K562 (cell line): ENCODE data around the gene AUNIP. TPM values are rescaled to one million over a fixed set of nuclear protein-coding genes. Genes with fewer than 3 reads are reported as not detected.

Source experiments
- BCLAF1 ChIP-seq, 2 experiments: fragments of 450-650 bp in 1 of 2; IDR thresholded peaks; 2 replicates each; pipeline ENCODE4 v1.6.1; 2011 to 2017; ENCODE audit warnings: low read depth in 2 of 2, antibody characterized with exemption in 1 of 2, borderline replicate concordance in 1 of 2, low read length in 1 of 2, mild to moderate bottlenecking in 1 of 2, mixed read lengths in 1 of 2; ENCODE audit not compliant: control insufficient read depth in 1 of 2
- CREBBP ChIP-seq: IDR thresholded peaks from one replicate; pipeline ENCODE4 v1.6.1; 2012; ENCODE audit warnings: low read depth, mild to moderate bottlenecking, control low read depth, inconsistent platforms, low read length
- DEAF1 ChIP-seq: fragments of 450-650 bp; formaldehyde crosslinking; IDR thresholded peaks from 2 replicates; pipeline ENCODE4 v1.4.0; 2020; ENCODE audit warnings: mild to moderate bottlenecking, moderate library complexity
- FOXJ2 ChIP-seq: fragments of 200-800 bp; sonication (Bioruptor generic); IDR thresholded peaks from 2 replicates; pipeline ENCODE4 v1.6.1; 2016; ENCODE audit warnings: missing genetic modification characterization, missing compliant biosample characterization
- FOXP4 ChIP-seq: sonication (generic); formaldehyde crosslinking; IDR thresholded peaks from 2 replicates; pipeline ENCODE4 v1.8.0; 2022; ENCODE audit warnings: mild to moderate bottlenecking, missing genetic modification reagents, borderline replicate concordance
- NFIX ChIP-seq: fragments of 250-450 bp; sonication (Bioruptor Pico); IDR thresholded peaks from 2 replicates; pipeline ENCODE4 v1.4.0; 2020; ENCODE audit warnings: low read depth, mild to moderate bottlenecking, moderate library complexity
- OTX1 ChIP-seq: fragments of 450-650 bp; formaldehyde crosslinking; IDR thresholded peaks from 2 replicates; pipeline ENCODE4 v1.4.0; 2022; ENCODE audit warnings: mild to moderate bottlenecking
- PATZ1 ChIP-seq: fragments of 250-450 bp; sonication (Bioruptor Pico); IDR thresholded peaks from 2 replicates; pipeline ENCODE4 v1.5.0; 2020; ENCODE audit warnings: mild to moderate bottlenecking, borderline replicate concordance
- RBM39 ChIP-seq: fragments of 200-400 bp; formaldehyde crosslinking; optimal IDR thresholded peaks from 2 replicates; pipeline ENCODE3; 2018; ENCODE audit warnings: low read depth, low read length
- SMAD3 ChIP-seq: fragments of 450-650 bp; formaldehyde crosslinking; conservative IDR thresholded peaks from 2 replicates; pipeline ENCODE4 v1.4.0; 2020; ENCODE audit warnings: mild to moderate bottlenecking
- SRSF1 ChIP-seq: fragments of 200-400 bp; formaldehyde crosslinking; IDR thresholded peaks from 2 replicates; pipeline ENCODE4 v1.6.1; 2017; ENCODE audit warnings: mild to moderate bottlenecking, low read depth, low read length, moderate library complexity
- TCFL5 ChIP-seq: fragments of 250-450 bp; sonication (Bioruptor Pico); conservative IDR thresholded peaks from 2 replicates; pipeline ENCODE4 v1.6.1; 2021; ENCODE audit warnings: mild to moderate bottlenecking, moderate library complexity, matching md5 sums
- ZBTB34 ChIP-seq: fragments of 250-450 bp; sonication (Bioruptor Pico); IDR thresholded peaks from 2 replicates; pipeline ENCODE4 v1.8.0; 2021; ENCODE audit warnings: mild to moderate bottlenecking, moderate library complexity
- ZEB2 ChIP-seq: fragments of 450-650 bp; IDR thresholded peaks from 2 replicates; pipeline ENCODE4 v1.6.1; 2016
- ZKSCAN8 ChIP-seq: fragments of 200-800 bp; sonication (Bioruptor generic); IDR thresholded peaks from 2 replicates; pipeline ENCODE4 v1.6.1; 2016; ENCODE audit warnings: missing genetic modification characterization, missing compliant biosample characterization
- ZNF184 ChIP-seq: sonication (generic); formaldehyde crosslinking; IDR thresholded peaks from 2 replicates; pipeline ENCODE4 v1.5.0; 2020; ENCODE audit warnings: missing genetic modification reagents
- polyA plus RNA-seq, 8 experiments: library from polyadenylated mRNA; depleted of rRNA in 4 of 8; stranded (reverse) in 5 of 8; unstranded in 3 of 8; fragments of >200 nt; fragmentation: Nextera tagmentation in 2 of 8; fragmentation: Illumina TruSeq in 1 of 8; extraction: Ambion mirVana in 2 of 8; extraction: Trizol in 1 of 8; gene quantifications; 2 replicates each; pipeline versions ENCODE4 v1.2.1 to v1.2.3, GENCODE V29; 2011 to 2014; ENCODE audit warnings: inconsistent platforms in 1 of 8, missing spikeins in 1 of 8
- total RNA-seq, 7 experiments: library from RNA; depleted of rRNA in 6 of 7; stranded (reverse); fragments of >200 nt in 6 of 7; fragmentation: Illumina TruSeq in 2 of 7; extraction: Trizol in 2 of 7; gene quantifications; 2 replicates each; pipeline versions ENCODE4 v1.2.1 to v1.2.3, GENCODE V29; 2011 to 2021; ENCODE audit warnings: low replicate concordance in 1 of 7

Gene AUNIP
- total and polyA plus RNA-seq, 9 of the 15 experiments (the other 6 are each of a cell fraction or from before 2014, with no cell fraction given) = 12.1 to 53.8 (median 47.1) TPM

- TF ChIP-seq FOXP4 (peak; percentile 72; the same call in 1 of the 2 replicates), CREBBP (no peak), ZEB2 (peak; percentile 78), FOXJ2 (no peak), OTX1 (CRISPR knock-in tag) (peak; percentile 95; the same call in 1 of the 2 replicates), ZNF184 (CRISPR knock-in tag) (no peak), SMAD3 (CRISPR knock-in tag) (peak; percentile 29; the same call in 1 of the 2 replicates), BCLAF1 (IDR thresholded peaks at IDR 0.05; ENCODE audit: borderline replicate concordance in 1 of 2, control insufficient read depth in 1 of 2, low read depth in 2 of 2, low read length in 1 of 2) (0 out of 4 replicates have a peak, but pooled peaks of 1 of the 2 experiments have one; percentile 47), SRSF1 (no peak), ZBTB34 (CRISPR knock-in tag) (no peak), NFIX (CRISPR knock-in tag) (no peak), PATZ1 (CRISPR knock-in tag) (no peak), TCFL5 (CRISPR knock-in tag) (no peak), RBM39 (peak; percentile 80), DEAF1 (CRISPR knock-in tag) (no peak), ZKSCAN8 (CRISPR knock-in tag) (no peak)
Observed at GRCh38 chr1:25858906-25859789, at the start of gene AUNIP (continued).
